HG02588 (cell line): ENCODE measurements around the gene CRB3.
A peak's percentile ranks its signal among the peaks of the same experiment; 100 is the strongest.

ENCODE experiments used
- ATAC-seq: cut with Tn5 transposase; IDR thresholded peaks from one replicate; pipeline ENCODE4 v1.9.1; 2021; ENCODE audit warnings: mild to moderate bottlenecking, moderate library complexity; ENCODE audit not compliant: unreplicated experiment

CRB3 gene

DNA sequence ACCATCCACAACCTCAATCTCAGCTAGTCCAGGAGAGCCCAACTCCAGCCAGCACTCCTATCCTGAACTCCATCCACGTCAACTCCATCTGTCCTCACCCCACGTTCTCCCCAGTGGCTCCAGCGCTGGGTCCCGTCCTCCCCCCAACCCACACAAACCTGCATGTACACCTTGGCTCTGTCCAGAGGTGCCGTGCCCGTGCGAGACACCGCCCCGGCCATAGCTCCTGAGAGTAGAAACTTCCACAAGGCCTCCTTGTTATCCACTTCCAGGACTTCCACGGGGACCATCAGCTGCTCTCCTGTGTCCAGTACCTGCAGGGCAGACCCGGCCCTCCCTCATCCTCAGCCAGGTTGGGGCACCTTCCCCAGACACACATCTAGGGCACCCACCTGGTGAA, 32.2 kb upstream of the CRB3 start:
- no peak for ATAC-seq

DNA sequence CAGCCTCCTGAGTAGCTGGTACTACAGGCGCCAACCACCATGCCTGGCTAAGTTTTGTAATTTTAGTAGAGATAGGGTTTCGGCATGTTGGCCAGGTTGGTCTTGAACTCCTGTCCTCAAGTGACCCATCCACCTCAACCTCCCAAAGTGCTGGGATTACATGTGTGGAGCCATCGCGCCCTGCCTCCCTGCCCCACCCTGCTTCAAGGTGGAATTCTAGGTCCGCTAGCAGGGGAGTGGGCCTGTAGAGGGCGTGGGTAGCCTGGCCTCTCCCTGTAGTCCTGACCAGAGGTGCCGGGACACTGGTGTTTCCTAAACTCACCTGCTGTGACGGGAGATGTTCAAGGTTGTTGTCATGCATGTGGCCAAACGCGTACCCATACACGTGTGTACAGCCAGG, 30.9 kb upstream of the CRB3 start:
- no peak for ATAC-seq

DNA sequence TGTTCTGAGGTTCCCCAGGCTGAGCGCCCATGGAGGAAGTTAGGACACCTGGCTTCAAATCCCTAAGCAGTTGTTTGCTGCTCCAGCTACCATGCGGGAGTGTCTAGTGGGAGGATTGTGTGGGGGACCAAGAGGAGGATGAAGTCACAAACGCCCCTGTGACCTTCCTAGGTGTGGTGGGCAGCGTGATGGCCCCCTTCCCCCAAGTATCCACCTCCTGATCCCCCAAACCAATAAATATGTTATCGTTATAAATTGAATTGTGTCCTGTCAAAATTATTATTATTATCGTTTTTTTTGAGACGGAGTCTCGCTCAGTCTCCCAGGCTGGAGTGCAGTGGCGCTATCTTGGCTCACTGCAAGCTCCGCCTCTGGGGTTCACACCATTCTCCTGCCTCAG, 30.4 kb upstream of the CRB3 start, which contains the start of gene SLC25A41:
Gene SLC25A41, minus strand, starts transcription at position 101 of the 400 bp plus-strand sequence. Its CDS starts 70 bp downstream, at position 31.
- no peak for ATAC-seq

DNA sequence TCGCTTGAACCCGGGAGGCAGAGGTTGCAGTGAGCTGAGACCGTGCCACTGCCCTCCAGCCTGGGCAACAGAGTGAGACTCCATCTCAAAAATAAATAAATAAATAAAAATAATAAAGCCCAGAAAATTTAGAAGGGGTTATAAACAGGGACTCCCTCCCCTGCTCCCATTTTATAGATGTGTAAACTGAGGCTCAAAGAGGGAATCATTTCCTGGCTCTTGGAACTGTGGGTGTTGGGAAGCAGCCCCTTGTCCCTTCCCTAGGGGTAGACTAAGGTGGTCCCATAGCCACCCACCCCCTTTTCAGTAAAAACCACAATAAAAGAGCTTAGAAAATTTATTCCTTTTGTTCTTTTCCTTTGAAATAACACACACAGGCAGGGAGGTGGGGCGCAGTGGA, 24.3 kb upstream of the CRB3 start:
- ATAC-seq, result no peak

DNA sequence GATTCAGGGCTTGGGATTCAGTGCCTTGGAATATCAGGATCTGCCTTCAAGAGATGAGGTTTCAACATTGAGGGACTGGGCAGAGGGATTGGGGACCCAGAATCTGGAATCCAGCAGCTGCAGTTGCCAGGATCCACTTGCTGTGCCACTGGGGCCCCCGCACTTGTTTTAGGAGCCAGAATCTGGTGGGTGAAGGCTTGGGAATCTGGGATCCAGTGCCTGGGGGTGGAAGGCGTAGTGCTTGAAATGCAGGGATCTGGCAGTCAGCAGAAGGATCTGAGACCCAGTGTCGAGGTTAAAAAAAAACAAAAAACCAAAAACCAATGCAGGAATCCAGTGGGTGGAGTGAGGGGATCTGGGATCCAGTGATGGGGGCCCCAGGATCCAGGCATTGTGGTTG, 23.2 kb upstream of the CRB3 start:
- ATAC-seq, result no peak

DNA sequence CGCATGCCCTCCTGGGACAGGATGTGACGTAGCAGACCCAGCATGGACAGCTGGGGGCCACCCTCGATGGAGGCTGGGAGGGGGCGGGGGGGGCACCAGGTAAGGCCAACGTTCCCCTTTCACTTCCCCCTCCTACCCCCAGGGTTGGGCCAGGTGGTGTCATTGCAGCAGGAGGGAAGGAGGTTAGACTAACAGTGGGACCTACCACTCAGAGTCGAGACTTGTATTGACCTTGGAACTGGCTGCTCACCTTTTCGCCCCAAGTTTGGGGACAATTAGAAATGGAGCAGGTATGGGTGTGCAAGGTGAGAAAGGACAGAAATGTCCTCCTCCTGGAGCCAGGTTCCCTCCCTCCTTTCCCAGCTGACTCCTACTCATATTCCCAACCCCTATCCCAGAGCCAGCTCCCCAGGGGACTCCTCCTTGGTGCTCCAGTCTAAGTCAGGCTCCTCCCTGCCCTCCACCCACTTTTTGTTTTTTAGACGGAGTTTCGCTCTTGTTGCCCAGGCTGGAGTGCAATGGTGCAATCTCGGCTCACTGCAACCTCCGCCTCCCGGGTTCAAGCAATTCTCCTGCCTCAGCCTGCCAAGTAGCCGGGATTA, 21.9 kb upstream of the CRB3 start:
- no peak for ATAC-seq

DNA sequence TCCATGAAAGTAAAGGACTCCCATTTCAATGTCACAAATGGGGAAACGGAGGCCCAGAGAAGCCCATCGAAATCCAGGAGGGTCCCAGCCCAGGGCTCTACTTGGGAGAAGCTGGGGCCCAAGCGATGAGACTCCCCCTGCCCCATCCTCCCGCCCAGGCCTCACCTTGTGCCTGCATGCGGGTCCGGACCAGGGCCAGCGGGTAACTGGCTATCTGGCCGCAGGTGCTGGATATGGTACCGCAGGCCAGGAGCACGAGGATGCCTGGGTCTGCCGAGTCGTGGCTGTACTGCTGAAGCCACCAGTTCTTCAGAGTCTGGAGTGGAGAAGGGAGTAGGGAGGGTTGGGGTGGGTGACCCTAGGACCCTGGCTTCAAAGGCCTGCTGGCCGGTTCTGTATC, 20.1 kb upstream of the CRB3 start:
- no peak for ATAC-seq

DNA sequence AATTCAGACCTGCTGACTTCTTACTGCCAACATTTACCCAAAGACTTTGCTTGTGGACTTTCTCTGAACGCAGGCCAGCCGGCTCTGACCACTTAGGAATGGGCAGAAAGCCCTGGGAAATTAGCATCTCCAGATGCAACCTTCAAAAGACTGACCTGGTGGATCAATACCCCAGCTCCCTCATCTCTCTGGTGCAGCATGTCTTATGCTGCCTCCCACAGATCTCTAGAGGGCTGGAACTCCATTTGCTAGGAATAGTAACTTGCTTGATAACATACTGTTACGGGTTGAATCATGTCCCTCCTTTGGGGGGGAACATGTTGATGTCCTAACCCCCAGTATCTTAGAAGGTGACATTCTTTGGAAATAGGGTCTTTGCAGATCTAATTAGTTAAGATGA, 17.6 kb upstream of the CRB3 start:
- no peak for ATAC-seq

DNA sequence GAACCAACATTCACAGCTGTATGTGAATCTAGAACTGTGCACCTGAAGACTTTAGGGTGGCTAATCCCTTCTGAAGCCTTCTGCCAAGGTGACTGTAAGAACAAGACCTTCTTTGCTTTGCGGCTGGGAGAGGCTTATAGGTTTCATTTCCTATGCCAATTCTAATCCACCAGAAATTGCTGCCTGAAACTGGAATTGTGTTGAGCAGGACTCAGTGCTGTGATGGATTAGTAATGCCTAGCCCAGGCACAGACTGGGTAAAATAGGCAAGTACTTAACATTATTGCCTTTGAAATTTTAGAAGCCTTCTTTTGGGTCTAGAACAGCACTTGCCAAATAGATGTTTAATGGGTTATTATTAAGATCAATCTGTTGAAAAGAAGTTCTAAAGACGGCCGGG, 16.0 kb upstream of the CRB3 start:
- no peak for ATAC-seq

DNA sequence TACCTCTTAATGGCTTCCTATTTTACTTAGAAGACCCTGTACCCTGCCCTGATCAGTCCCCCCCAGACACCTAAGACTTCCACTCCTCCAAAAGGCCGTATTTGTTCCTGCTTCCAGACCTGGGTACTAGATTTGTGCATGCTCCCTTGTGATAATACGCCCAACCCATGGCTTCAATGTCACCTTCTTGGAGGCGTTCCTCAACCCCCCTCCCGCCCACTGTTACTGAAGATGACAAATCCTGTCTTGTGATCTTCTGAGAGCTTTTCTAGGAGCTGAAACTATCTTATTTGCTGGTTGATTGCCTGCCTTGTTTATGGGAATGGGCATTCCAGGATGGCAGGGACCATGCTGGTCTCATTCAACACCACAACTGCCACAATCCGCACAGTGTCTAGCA, 13.9 kb upstream of the CRB3 start:
- no peak for ATAC-seq

DNA sequence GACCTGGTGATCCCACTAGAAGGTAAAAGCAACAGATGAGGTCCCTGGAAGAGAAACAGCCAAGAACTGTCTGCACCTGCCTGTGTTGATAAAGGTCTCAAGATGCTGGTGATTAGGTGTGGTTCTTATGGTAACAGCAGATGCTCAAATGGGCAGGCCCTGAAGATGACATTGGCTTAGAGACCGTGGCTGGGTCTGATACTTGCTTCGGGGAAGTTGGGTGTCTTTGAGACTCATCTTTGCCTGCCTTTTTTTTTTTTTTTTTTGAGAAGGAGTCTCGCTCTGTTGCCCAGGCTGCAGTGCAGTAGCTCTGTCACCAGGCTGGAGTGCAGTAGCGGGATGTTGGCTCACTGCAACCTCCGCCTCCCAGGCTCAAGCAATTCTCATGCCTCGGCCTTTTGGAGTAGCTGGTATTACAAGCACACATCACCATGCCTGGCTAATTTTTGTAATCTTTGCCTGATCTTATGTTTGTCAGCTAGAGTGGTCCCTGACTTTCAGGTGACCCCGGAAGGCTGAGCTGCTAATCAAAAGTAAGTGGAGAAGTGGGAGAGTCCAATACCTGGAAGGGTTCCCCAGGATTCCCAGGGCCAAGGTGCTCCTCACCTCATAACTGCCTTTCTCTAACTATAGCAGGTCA, 12.4 kb upstream of the CRB3 start:
- ATAC-seq, result no peak

DNA sequence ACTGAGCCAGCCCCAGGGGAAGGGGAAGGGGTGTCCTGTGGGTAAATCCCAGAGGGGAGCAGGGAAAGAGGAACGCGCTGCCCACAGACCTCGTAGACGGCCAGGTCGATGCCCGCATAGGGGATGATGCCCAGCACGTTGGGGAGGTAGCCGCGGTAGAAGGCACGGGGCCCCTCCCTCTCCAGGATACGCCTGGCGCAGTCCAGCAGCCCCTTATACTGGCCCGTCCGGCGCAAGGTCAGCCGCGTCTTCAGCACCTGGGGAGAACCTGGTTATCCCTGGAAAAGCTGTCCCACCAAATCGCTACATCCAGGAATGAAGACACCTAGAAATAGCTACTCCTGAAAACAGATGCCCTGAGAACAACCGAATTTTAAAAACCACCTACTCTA, 11.9 kb upstream of the CRB3 start:
- no peak for ATAC-seq

DNA sequence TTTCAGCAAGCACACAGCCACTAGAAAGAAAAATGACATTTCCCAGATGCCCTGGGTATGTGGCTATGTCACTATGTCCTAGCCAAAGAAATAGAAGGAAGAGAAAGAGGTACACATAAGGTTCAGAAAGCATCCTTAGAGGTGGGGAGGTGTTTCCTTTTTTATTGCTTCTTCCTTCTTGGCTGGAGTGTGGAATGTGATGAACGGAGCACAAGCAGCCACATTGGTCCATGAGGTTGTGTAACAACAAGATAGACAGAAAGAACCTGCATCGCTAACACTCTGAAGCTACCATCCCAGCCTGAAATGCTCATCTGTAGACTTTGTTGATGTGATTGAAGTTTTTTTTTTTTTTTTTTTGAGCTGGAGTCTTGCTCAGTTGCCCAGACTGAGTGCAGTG, 11.2 kb upstream of the CRB3 start:
- no peak for ATAC-seq

DNA sequence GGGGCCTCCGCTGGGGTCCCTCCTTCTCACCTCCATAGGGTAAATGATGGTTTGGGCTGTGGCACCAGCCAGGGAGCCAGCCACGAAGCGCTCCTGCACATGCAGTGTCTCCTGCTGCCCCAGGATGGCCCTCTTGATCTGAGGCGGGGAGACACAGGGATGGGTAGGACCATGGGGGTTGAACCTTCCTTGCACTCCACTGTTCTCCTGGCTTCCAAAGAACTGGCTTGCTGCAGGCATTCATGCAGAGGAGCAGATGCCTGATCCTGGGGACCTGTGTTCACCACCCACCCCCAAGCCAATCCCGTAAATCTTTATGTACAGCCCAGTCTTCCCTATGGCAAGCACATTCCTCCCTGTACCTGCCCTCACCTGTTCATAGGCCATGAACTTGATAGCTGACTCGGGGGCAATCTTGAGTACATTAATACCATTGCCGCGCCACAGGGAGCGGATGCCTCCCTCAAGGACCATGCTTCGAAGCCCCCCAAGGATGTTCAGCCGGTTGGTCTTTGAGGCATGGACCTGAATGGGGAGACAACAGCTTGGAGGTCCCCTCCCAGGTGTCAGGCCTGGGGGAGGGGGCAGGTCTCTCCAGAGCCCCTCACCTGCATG, 10.0 kb upstream of the CRB3 start:
- ATAC-seq, result no peak

DNA sequence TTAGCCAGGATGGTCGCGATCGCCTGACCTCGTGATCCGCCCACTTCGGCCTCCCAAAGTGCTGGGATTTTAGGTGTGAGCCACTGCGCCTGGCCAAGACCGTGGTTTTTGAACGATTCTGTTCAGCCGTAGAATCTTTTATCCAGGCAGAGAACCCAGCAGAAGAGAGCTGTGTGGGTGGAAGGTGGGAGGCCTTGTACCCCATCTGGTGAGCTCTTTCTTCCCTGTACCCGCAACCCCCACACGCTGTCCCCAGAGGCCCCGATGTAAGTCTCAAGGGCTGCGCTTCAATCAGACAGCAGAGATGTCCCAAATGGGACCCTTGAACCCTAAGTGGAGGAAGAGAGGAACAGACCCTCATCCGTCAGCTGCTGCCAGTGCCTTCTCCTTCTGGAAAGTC, 8.1 kb upstream of the CRB3 start:
- ATAC-seq, result no peak

DNA sequence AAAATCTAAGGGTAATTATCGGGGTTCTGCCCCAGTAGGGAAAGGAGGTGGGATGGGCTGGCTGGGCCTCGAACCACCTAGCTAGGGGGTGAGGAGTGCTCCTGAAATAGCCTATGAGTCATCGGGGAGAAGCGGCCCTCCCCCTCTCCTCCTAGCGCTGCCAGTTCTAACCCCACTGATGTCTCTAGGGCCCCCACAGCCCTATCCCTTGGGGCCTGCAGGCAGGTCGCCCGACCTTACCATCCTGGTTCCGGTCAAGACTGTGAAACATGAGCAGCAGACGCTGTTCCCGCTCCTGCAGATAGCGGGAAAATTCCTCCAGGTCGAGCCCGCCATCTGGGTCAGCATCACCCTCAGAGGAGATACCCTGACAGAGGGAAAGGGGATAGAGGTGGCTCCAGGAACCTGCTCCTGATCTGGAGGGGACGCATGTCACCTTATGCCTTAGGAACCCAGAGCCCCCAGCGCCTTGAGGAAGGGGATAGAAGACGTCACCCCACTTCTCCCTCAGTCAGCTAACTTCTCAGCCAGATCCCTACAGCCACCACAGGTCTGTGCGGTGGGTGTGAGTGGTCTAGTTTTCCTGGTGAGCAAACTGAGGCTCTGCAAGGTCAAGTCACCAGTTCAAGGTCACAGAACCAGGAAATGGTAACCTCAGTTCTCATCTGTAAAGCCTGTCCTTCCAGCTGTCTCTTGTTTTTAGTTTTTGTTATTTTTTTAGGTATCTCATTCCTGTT, 5.9 kb upstream of the CRB3 start:
- ATAC-seq, result no peak

DNA sequence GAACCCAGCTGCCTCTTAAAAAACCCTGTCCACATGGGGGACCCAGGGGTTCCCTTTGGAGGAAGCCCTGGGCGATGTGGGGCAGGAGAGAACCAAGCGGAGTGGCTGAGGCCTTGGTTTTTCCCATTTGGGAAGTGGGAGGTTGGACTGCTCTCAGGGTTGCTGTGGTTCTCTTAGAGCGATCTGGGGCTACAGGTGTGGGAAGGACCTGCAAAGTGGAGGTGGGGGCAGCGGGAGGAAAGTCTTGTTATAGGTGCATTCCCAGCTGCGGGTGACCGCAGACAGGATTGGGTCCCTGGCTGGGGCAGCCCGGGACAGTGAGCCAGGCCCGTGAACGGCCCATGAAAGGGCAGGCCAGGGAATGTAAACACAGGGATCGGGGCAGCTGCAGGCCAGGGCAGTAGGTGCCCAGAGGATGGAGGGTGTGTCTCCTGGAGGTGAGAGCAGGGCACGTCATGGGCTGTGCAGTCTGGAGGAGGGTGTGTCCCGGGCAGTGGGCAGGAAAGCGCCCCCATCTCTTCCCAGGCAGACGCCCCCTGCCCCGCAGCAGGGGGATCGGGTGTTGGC, 5.3 kb upstream of the CRB3 start:
- ATAC-seq, result no peak

DNA sequence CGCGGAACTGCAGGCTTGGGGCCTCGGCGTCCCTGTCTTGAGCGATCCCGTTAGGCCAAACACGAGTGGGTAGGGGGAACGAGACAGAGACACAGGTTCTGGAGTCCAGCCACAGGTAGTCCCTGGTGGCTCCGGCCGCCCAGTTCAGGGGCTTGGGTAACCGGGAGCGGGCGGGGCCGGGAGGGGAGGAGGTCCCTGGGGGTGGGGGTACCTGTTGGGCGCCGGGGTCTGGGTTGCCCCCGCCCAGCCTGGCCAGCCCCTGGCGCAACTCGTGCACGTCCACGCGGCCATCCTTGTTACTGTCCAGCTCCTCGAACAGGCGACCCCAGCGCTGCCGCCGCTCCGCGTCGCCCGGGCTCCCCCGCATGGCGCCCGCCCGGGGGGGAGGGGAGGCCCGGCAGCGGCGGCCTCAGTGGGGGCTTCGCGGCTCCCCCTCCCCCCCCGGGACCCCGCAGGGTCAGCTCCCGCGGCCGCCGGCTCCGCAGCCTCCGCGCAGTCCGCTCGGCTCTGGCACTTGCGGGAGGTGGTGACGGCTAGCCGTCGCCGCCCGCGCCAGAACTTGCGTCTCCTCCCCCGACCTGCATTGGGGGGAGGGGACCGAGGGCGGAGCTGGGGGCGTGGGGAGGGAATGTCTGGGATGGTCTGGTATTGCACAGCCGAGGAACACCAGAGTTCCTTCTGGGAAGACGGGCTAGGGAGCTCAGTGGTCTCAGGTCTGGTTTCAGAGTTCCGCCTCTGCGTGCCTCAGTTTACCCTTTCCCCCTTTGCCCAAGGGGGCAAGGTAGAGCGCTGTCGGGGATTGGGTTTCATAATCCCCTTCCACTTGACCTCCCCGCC, 4.6 kb upstream of the CRB3 start, which contains the start of gene SLC25A23:
Gene SLC25A23, minus strand, starts transcription at position 531 of the 837 bp plus-strand sequence. Its CDS starts 164 bp downstream, at position 367.
- ATAC-seq, result peak; percentile 36

DNA sequence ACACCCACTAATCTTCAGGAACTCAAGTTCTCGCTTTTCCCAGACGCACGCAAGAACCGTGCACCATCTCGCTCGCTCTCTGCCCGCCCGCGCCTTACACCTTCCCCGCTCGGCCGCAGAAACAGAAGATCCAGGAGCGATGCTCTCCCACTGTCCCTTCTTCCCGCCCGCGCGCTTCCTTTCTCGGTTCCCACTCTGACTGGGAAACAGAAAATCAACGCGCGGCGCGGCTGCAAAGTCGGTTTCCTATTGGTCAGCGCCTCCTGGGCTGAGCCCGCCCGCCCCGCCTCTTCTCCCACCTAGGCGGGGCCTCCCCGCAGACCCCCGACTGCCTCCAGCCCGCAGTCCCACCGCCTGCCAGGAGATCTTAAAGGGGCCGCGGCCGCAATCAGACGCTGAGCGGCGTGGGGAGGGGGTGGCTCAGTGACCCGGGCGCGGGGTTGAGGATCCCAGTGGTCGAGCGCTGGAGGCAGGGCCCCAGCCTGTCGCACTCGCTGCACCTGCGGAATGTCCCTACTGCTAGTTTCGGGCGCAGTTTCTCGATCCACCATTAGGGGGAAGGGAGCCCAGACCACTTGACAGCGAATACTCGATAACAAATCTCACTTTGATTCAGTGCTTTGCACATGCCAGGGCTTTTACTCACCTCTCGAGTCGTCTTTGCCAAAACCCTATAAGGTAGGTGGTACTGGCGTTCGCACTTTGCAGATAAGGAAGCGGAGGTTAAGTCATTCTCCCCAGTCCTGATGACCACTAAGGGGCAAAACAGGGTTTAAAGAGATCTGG, 3.8 kb upstream of the CRB3 start:
- ATAC-seq, result peak; percentile 61

DNA sequence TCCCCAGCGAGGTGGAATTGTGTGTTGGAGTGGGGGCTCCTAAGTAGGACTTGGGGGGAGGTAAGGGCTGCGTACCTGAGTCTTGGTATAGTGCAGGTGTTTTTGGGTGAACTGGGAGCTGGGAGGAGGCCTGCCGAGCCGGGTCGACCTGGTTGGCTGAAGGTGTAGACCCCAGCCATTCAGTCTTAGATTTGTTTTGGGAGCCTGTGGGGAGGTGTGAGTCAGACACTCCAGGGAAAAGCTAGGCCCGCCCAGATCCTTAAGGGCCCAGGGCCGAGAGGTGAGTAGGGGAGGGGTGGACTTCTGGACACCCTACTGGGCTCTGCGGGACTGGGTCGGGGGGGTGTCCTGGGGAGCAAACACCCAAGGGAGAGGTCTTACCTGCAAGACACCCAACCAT, 935 bp downstream of the CRB3 start:
- ATAC-seq, result no peak
